HCT116 (cell line): ENCODE data around the gene KIRREL2. TPM values are rescaled to one million over a fixed set of nuclear protein-coding genes. Genes with fewer than 3 reads are reported as not detected.
"Not testable (repeated sequence)": the region's sequence is repeated elsewhere in the genome, so short reads cannot be mapped to it uniquely, and the experiment has no call there.

ENCODE experiments used
- ATAC-seq: fragments of 200-7000 bp; cut with Tn5 transposase; 2 replicates; pipeline ENCODE4 v1.9.1; 2020; ENCODE audit warnings: mild to moderate bottlenecking, moderate library complexity
- BruUV-seq: library from RNA; stranded (reverse); fragments of 400-500 nt; replicated peaks from 2 replicates; lab custom pipeline; 2021; lab: Mats Ljungman, UMichigan
- CTCF ChIA-PET: fragments of 300-600 bp; sonication (Branson Sonifier 250); formaldehyde crosslinking; loops from one replicate; lab custom pipeline; 2021; ENCODE audit warnings: antibody characterized with exemption; lab: Charles Lee
- POLR2A ChIA-PET: fragments of 300-600, 350-600 bp; sonication (Branson Sonifier 250); formaldehyde crosslinking; loops from one replicate; lab custom pipeline; 2021; ENCODE audit warnings: antibody characterized with exemption; lab: Charles Lee
- RAD21 ChIA-PET, 2 experiments: fragments of 300-600 bp; sonication (Branson Sonifier 250); formaldehyde crosslinking; loops; one replicate each; lab custom pipeline; 2023; ENCODE audit warnings: low total read pairs in 2 of 2; ENCODE audit not compliant: uncharacterized antibody in 2 of 2, unreplicated experiment in 2 of 2, low non-redundant PET in 1 of 2; lab: Charles Lee
- DNase-seq: peaks from one replicate; pipeline ENCODE4 v3.0.0-alpha.2; 2010; ENCODE audit warnings: low read depth, low spot score
- H2AFZ ChIP-seq: fragments of 200-600 bp; shearing (Covaris generic), sonication (generic); 2 replicates; pipeline ENCODE4 v1.6.1; 2017; ENCODE audit warnings: low read depth, mixed run types, mixed read lengths, antibody characterized with exemption, low read length; ENCODE audit not compliant: poor library complexity, severe bottlenecking
- H3K27ac ChIP-seq: 2 replicates; pipeline ENCODE4 v1.5.1; 2012; ENCODE audit warnings: low read depth, low read length
- H3K27me3 ChIP-seq: fragments of 200-600 bp; sonication (generic); 2 replicates; pipeline ENCODE4 v1.6.1; 2016; ENCODE audit warnings: mixed run types, low read length, mixed read lengths; ENCODE audit not compliant: insufficient read depth
- H3K36me3 ChIP-seq, 2 experiments: fragments of 200-500 bp in 1 of 2; fragments of 200-600 bp in 1 of 2; sonication (Bioruptor generic) in 1 of 2; sonication (generic) in 1 of 2; 2 replicates each; pipeline versions ENCODE4 v1.5.1 to v1.6.1; 2014 to 2016; ENCODE audit warnings: low read length in 2 of 2, inconsistent platforms in 1 of 2, mixed read lengths in 1 of 2, mixed run types in 1 of 2; ENCODE audit not compliant: insufficient read depth in 2 of 2, control insufficient read depth in 1 of 2
- H3K4me1 ChIP-seq, 2 experiments: fragments of 200-600 bp in 1 of 2; sonication (generic) in 1 of 2; 2 replicates each; pipeline versions ENCODE4 v1.5.1 to v1.6.1; 2012 to 2017; ENCODE audit warnings: low read length in 2 of 2, inconsistent platforms in 1 of 2, mild to moderate bottlenecking in 1 of 2, mixed read lengths in 1 of 2, mixed run types in 1 of 2, moderate library complexity in 1 of 2; ENCODE audit not compliant: insufficient read depth in 2 of 2, control insufficient read depth in 1 of 2
- H3K4me2 ChIP-seq: fragments of 200-600 bp; sonication (generic); 2 replicates; pipeline ENCODE4 v1.6.1; 2017; ENCODE audit warnings: mixed run types, low read length, mixed read lengths
- H3K4me3 ChIP-seq, 2 experiments: fragments of 200-600 bp in 1 of 2; sonication (generic) in 1 of 2; replicated peaks in 1 of 2; 2 replicates each; pipeline ENCODE4 v1.5.1; 2011 to 2016; ENCODE audit warnings: low read length in 2 of 2, control low read depth in 1 of 2, low read depth in 1 of 2, mild to moderate bottlenecking in 1 of 2, mixed read lengths in 1 of 2, mixed run types in 1 of 2
- H3K79me2 ChIP-seq: fragments of 200-600 bp; sonication (generic); 2 replicates; pipeline ENCODE4 v1.6.1; 2017; ENCODE audit warnings: mild to moderate bottlenecking, mixed run types, low read length, moderate library complexity, mixed read lengths; ENCODE audit not compliant: insufficient read depth
- H3K9ac ChIP-seq: fragments of 200-600 bp; sonication (generic); 2 replicates; pipeline ENCODE4 v1.6.1; 2016; ENCODE audit warnings: low read length, mixed read lengths
- H3K9me2 ChIP-seq: fragments of 200-600 bp; sonication (generic), shearing (Covaris generic); 2 replicates; pipeline ENCODE4 v1.6.1; 2017; ENCODE audit warnings: mixed run types, mild to moderate bottlenecking, moderate library complexity; ENCODE audit not compliant: insufficient read depth
- H3K9me3 ChIP-seq, 2 experiments: fragments of 200-500 bp in 1 of 2; fragments of 200-600 bp in 1 of 2; sonication (Bioruptor generic) in 1 of 2; sonication (generic) in 1 of 2; 2 replicates each; pipeline ENCODE4 v1.6.1; 2014 to 2017; ENCODE audit warnings: low read length in 2 of 2, mixed read lengths in 2 of 2, inconsistent platforms in 1 of 2, low read depth in 1 of 2, mild to moderate bottlenecking in 1 of 2, mixed run types in 1 of 2, moderate library complexity in 1 of 2; ENCODE audit not compliant: control insufficient read depth in 1 of 2, insufficient read depth in 1 of 2
- H4K20me1 ChIP-seq: fragments of 200-600 bp; sonication (generic), shearing (Covaris generic); 2 replicates; pipeline ENCODE4 v1.6.1; 2017; ENCODE audit warnings: mixed run types, mild to moderate bottlenecking, moderate library complexity; ENCODE audit not compliant: insufficient read depth
- ATF3 ChIP-seq: IDR thresholded peaks from 2 replicates; pipeline ENCODE4 v1.6.1; 2012
- CEBPB ChIP-seq: IDR thresholded peaks from 2 replicates; pipeline ENCODE4 v1.6.1; 2012; ENCODE audit warnings: low read depth
- CTCF ChIP-seq, 3 experiments: fragments of 200-600 bp in 1 of 3; sonication (generic) in 1 of 3; IDR thresholded peaks in 2 of 3; conservative IDR thresholded peaks in 1 of 3; 2 replicates each; pipeline ENCODE4 v1.5.1; 2012 to 2017; ENCODE audit warnings: low read depth in 2 of 3, low read length in 2 of 3, antibody characterized with exemption in 1 of 3, borderline replicate concordance in 1 of 3, control low read depth in 1 of 3, mild to moderate bottlenecking in 1 of 3, mixed read lengths in 1 of 3, mixed run types in 1 of 3, moderate library complexity in 1 of 3; ENCODE audit not compliant: insufficient read depth in 1 of 3
- ELF1 ChIP-seq: IDR thresholded peaks from 2 replicates; pipeline ENCODE4 v1.6.1; 2012; ENCODE audit warnings: low read depth, borderline replicate concordance
- EZH2phosphoT487 ChIP-seq: fragments of 200-600 bp; IDR thresholded peaks from 2 replicates; pipeline ENCODE4 v1.6.1; 2018; ENCODE audit warnings: antibody characterized with exemption, borderline replicate concordance
- MAX ChIP-seq: IDR thresholded peaks from 2 replicates; pipeline ENCODE4 v1.6.1; 2012
- POLR2A ChIP-seq: IDR thresholded peaks from 2 replicates; pipeline ENCODE4 v1.7.0; 2011; ENCODE audit warnings: borderline replicate concordance; ENCODE audit not compliant: insufficient read depth, insufficient read length; ENCODE audit errors: extremely low read depth
- POLR2AphosphoS5 ChIP-seq: IDR thresholded peaks from 2 replicates; pipeline ENCODE4 v1.6.1; 2011; ENCODE audit warnings: mild to moderate bottlenecking, low read depth, low read length, moderate library complexity
- YY1 ChIP-seq: IDR thresholded peaks from 2 replicates; pipeline ENCODE4 v1.6.1; 2011; ENCODE audit warnings: low read length, low read depth, moderate library complexity, mild to moderate bottlenecking; ENCODE audit not compliant: insufficient replicate concordance; ENCODE audit errors: extremely low read depth
- ZBTB33 ChIP-seq: IDR thresholded peaks from 2 replicates; pipeline ENCODE4 v1.6.1; 2011; ENCODE audit warnings: mild to moderate bottlenecking, low read length, moderate library complexity; ENCODE audit not compliant: insufficient replicate concordance; ENCODE audit errors: extremely low read depth
- ZFX ChIP-seq: fragments of 450-650 bp; IDR thresholded peaks from 2 replicates; pipeline ENCODE4 v1.6.1; 2017
- intact Hi-C: fragments of 100-400 bp; cut with micrococcal nuclease; formaldehyde crosslinking; loops from 2 replicates; pipeline ENCODE4 v1.10.0; 2022
- total RNA-seq: library from RNA; stranded (reverse); gene quantifications from one replicate; pipeline ENCODE4 v1.2.1, GENCODE V29; 2021; ENCODE audit not compliant: unreplicated experiment

KIRREL2 gene
- total RNA-seq, 1 experiment from 2014 or later, result 1.3 TPM

- peaks cover 35 to 51% of the 10 kb centered on the region in 2 experiments; a peak in 3 of 4 replicates for H3K36me3 ChIP-seq
- CTCF ChIA-PET, result not testable (repeated sequence)
- POLR2A ChIA-PET, result interaction anchor here (0.7 kb wide), 1 partner anchor 21 kb away, joined by 3 read pairs; no protein-coding TSS in a partner anchor
These were observed 35.1 kb downstream of the KIRREL2 start for GRCh38 chr19:35891819-35892218.

GRCh38 chr19:35894342-35894741, 37.6 kb downstream of the KIRREL2 start:
- peaks cover 26 to 48% of the 10 kb centered on the region in 2 experiments; a peak in 3 of 4 replicates for H3K36me3 ChIP-seq
- CTCF ChIA-PET, result no interaction called here
- no peak overlapping the region for H3K9ac ChIP-seq
- H3K79me2 ChIP-seq, result peaks cover 27% of the 10 kb centered on the region
- RAD21 ChIA-PET, result no interaction called here
- POLR2A ChIA-PET, result no interaction called here
- DNase-seq (no peak), ATAC-seq (no peak)
- H3K9me3 ChIP-seq, result no peaks in the 10 kb centered on the region
- intact Hi-C loops, result no loop called here
- H3K27ac ChIP-seq, result no peak overlapping the region
- H3K4me2 ChIP-seq, result no peak overlapping the region
- H3K27me3 ChIP-seq, result no peaks in the 10 kb centered on the region
- H4K20me1 ChIP-seq, result no peaks in the 10 kb centered on the region
- BruUV-seq, result no TSS peak
- TF ChIP-seq ATF3 (no peak), YY1 (no peak), ZBTB33 (no peak), ELF1 (no peak), EZH2phosphoT487 (no peak), POLR2A (no peak), POLR2AphosphoS5 (no peak), MAX (no peak), ZFX (no peak), CTCF (IDR thresholded peaks at IDR 0.05 in 2 of 3, conservative IDR thresholded peaks at IDR 0.05 in 1 of 3; ENCODE audit: borderline replicate concordance in 1 of 3, insufficient read depth in 1 of 3, low read depth in 2 of 3, low read length in 2 of 3) (no peak), CEBPB (no peak)
- TF ChIP-seq, all 23 proteins: peak for 0
- no peaks in the 10 kb centered on the region for H3K9me2 ChIP-seq
- H3K4me1 ChIP-seq, result peaks cover 5 to 11% of the 10 kb centered on the region in 2 experiments; a peak in 3 of 4 replicates
- H3K4me3 ChIP-seq, result no peak overlapping the region
- no peak overlapping the region for H2AFZ ChIP-seq

More at GRCh38 chr19:35891819-35892218, 35.1 kb downstream of the KIRREL2 start:
- H3K9ac ChIP-seq, H3K4me3 ChIP-seq, H3K4me1 ChIP-seq, DNase-seq, H3K27ac ChIP-seq, H2AFZ ChIP-seq, ATAC-seq, H3K79me2 ChIP-seq, BruUV-seq, H3K4me2 ChIP-seq, H4K20me1 ChIP-seq, H3K27me3 ChIP-seq, RAD21 ChIA-PET, H3K9me3 ChIP-seq, H3K9me2 ChIP-seq, intact Hi-C loops: not testable (repeated sequence)
